HFFc6 (cell line): Measurements from ENCODE around the gene KNSTRN. TPM values are rescaled to one million over a fixed set of nuclear protein-coding genes. Genes with fewer than 3 reads are reported as not detected.

Source experiments
- DNase-seq: peaks from one replicate; pipeline ENCODE4 v3.0.0-alpha.2; 2018
- H3K27ac Mint-ChIP-seq: 2 replicates; pipeline ENCODE4 v1.8.0; 2020; ENCODE audit warnings: mild to moderate bottlenecking, mixed read lengths
- H3K27me3 Mint-ChIP-seq: 2 replicates; pipeline ENCODE4 v1.8.0; 2021; ENCODE audit warnings: mild to moderate bottlenecking, moderate library complexity, mixed read lengths; ENCODE audit not compliant: insufficient read depth
- H3K36me3 Mint-ChIP-seq: 2 replicates; pipeline ENCODE4 v1.8.0; 2021; ENCODE audit warnings: low read depth, mixed read lengths
- H3K4me1 Mint-ChIP-seq: 2 replicates; pipeline ENCODE4 v1.8.0; 2020; ENCODE audit warnings: low read depth, mixed read lengths
- H3K4me3 Mint-ChIP-seq: 2 replicates; pipeline ENCODE4 v1.8.0; 2020; ENCODE audit warnings: mild to moderate bottlenecking, moderate library complexity, mixed read lengths
- H3K9me3 Mint-ChIP-seq: 2 replicates; pipeline ENCODE4 v1.8.0; 2020; ENCODE audit warnings: mild to moderate bottlenecking, mixed read lengths
- total RNA-seq, 6 experiments: library from RNA; stranded (reverse); fragmentation: NEBNext Ultra II Directional; extraction: Animal tissue kit (Norgen Biotek cat#: 25700); gene quantifications; 2 replicates in 1 of 6; 3 replicates in 5 of 6; pipeline ENCODE4 v1.2.3, GENCODE V29; 2021
- TF ChIP-seq, protein P1 (sequence below): fragments of 200-600 bp; sonication (generic); IDR thresholded peaks from 2 replicates; pipeline ENCODE4 v1.5.0; 2021; ENCODE audit warnings: antibody characterized with exemption, mild to moderate bottlenecking

KNSTRN gene
- total RNA-seq, 6 experiments from 2014 or later: 26.2 to 49.7 (median 47.5) TPM

DNA sequence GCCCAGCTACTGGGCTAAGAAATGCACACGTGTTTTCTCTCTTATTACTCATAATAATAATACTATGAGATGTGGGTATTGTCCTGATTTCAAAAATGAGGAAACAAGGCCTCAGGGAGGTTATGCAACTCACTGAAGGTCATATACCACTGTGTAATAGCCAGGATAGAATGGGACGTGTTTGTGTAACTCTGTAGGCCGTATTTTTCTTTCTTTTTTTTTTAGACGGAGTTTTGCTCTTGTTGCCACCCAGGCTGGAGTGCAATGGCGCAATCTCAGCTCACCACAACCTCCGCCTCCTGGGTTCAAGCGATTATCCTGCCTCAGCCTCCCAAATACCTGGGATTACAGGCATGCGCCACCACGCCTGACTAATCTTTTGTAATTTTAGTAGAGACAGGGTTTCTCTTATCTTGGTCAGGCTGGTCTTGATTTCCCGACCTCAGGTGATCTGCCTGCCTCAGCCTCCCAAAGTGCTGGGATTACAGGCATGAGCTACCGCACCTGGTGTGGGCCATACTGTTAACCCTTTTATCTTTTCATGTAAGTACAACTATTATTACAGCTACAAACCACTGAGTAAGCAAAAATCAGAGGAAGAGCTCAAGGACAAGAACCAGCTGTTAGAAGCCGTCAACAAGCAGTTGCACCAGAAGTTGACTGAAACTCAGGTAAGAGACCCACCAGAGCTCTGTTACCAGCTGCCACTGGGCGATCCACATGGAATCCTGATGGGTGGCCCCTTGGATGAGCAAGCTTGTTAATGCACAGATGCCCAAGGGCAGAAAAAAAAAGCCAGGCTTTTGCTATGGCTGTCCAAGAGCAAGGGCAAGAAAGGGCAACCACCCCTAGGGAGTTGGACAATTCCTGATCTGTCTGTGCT, 6.7 kb downstream of the KNSTRN start:
- Mint-ChIP-seq H3K9me3 (no peaks in the 10 kb centered on the region), H3K4me3 (no peak overlapping the region), H3K27me3 (peaks cover 2% of the 10 kb centered on the region; the same call in 1 of the 2 replicates), H3K36me3 (peaks cover 47% of the 10 kb centered on the region), H3K4me1 (peaks cover 26% of the 10 kb centered on the region), H3K27ac (no peak overlapping the region)
- DNase-seq: no peak
- TF ChIP-seq, protein P1, sequence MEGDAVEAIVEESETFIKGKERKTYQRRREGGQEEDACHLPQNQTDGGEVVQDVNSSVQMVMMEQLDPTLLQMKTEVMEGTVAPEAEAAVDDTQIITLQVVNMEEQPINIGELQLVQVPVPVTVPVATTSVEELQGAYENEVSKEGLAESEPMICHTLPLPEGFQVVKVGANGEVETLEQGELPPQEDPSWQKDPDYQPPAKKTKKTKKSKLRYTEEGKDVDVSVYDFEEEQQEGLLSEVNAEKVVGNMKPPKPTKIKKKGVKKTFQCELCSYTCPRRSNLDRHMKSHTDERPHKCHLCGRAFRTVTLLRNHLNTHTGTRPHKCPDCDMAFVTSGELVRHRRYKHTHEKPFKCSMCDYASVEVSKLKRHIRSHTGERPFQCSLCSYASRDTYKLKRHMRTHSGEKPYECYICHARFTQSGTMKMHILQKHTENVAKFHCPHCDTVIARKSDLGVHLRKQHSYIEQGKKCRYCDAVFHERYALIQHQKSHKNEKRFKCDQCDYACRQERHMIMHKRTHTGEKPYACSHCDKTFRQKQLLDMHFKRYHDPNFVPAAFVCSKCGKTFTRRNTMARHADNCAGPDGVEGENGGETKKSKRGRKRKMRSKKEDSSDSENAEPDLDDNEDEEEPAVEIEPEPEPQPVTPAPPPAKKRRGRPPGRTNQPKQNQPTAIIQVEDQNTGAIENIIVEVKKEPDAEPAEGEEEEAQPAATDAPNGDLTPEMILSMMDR: no peak

DNA sequence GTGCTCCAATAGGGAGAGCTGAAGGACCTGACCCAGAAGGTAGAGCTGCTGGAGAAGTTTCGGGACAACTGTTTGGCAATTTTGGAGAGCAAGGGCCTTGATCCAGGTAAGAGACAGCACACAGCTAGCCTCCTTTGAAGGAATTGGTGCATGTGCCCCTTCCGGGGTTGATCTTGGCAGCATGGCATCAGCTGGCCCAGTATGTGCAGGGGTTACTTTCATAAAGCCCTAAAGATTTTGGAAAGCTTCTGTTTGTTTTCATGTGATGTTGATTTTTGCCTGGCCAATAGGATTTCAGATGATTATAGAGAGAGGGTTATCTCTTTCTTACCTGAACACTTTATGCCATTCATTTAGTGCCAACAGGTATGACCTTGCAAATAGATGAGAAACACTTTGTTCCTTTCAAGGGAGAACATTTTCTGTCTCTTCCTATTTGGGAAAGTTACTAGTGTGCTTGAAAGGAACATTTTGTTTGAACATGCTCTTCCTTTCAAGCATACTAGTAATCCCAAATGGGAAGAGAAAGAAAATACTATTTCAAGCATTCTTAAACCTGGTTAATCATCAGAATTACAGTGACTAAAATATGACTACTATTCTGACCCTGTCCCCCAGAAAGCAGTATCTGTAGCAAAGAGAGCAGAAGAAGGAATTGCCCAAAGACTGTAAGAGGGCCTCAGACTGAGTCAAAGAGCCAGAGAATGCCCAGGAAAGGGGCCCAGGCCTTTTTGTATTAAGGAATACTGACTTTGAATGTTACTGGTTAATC, 7.5 kb downstream of the KNSTRN start:
- H3K4me1 Mint-ChIP-seq: peaks cover 18% of the 10 kb centered on the region
- H3K4me3 Mint-ChIP-seq: no peak overlapping the region
- H3K27ac Mint-ChIP-seq: no peak overlapping the region
- H3K27me3 Mint-ChIP-seq: peaks cover 2% of the 10 kb centered on the region; the same call in 1 of the 2 replicates
- H3K9me3 Mint-ChIP-seq: no peaks in the 10 kb centered on the region
- no peak for DNase-seq
- TF ChIP-seq, protein P1: no peak
- H3K36me3 Mint-ChIP-seq: peaks cover 40% of the 10 kb centered on the region

DNA sequence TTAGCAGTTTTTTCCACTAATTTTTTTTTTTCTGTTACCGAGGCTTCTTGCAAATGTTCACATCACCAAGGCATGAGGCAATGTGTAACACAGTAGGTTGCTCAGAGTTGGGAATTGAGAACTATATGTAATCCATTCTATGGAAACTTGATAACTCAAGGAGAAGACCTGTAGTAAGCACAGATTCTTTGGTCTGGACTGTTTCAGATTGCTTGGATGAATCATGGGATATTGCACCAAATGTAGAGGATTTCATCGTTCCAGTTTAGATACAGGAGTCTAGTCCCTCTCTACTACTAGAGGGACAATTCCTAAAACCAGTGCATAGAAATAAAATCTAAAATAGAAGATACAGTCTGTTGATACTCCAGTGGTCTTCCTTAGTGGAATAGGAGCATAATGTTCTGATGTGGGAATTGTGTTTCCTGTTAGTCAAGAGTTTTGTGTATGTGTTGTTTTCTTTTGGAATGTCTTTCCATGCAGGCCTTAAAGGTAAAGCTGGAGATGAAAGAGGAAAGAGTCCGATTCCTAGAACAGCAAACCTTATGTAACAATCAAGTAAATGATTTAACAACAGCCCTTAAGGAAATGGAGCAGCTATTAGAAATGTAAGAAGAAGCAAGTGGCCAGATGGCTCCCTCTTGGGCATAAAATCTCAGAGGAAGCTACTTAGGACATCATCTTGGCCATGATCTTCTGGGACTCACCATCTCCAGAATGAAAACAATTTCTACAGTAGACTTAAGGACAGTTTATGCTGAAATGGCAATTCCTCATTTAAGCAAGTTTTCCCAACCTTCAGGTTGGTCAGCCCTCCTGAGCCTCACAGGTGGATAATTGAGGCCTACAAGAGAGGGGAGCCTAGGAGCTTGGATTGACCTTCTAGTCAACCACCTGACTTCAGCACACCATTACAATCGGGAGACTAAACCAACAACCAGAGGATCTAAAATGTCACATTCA, 10.7 kb downstream of the KNSTRN start:
- TF ChIP-seq, protein P1: no peak
- DNase-seq: no peak
- H3K36me3 Mint-ChIP-seq: peaks cover 31% of the 10 kb centered on the region
- no peak overlapping the region for H3K4me3 Mint-ChIP-seq
- H3K9me3 Mint-ChIP-seq: no peaks in the 10 kb centered on the region
- no peak overlapping the region for H3K27ac Mint-ChIP-seq
- H3K27me3 Mint-ChIP-seq: no peaks in the 10 kb centered on the region; the same call in 1 of the 2 replicates
- peaks cover 13% of the 10 kb centered on the region; the same call in 1 of the 2 replicates for H3K4me1 Mint-ChIP-seq

DNA sequence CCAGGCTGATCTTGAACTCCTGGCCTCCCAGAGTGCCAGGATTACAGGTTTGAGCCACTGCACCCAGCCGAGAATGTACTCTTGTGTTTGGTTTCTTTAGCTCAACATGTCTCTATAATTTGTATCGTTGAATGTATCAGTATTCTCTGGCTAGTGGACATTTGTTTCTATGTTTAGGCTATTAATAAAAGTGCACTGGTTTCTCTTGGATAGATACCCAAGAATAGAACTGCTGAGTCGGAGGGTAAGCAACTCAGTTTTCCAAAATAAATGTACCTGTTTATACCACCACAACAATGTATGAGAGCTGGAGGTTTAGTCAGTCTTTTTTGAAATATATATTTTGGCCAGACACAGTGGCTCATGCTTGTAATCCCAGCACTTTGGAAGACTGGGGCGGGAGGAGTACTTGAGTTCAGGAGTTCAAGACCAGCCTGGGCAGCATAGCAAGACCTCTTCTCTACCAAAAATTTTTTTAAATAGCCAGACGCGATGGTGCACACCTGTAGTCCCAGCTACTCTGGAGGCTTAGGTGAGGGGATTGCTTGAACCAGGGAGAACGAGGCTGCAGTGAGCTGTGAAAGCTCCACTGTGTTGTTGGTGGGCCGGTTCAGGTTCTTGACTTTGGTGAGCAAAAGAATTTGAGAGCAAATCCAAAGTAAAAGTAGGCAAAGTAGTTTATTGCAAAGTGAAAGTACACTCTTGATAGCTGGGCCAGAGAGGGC, 15.3 kb downstream of the KNSTRN start:
- H3K27ac Mint-ChIP-seq: no peak overlapping the region
- no peaks in the 10 kb centered on the region; the same call in 1 of the 2 replicates for H3K27me3 Mint-ChIP-seq
- H3K4me1 Mint-ChIP-seq: no peaks in the 10 kb centered on the region; the same call in 1 of the 2 replicates
- no peak overlapping the region for H3K4me3 Mint-ChIP-seq
- no peak for DNase-seq
- H3K36me3 Mint-ChIP-seq: peaks cover 10% of the 10 kb centered on the region
- H3K9me3 Mint-ChIP-seq: no peaks in the 10 kb centered on the region
- TF ChIP-seq, protein P1: no peak
